ENCODE results near the gene UPK3A. TPM values are rescaled to one million over a fixed set of nuclear protein-coding genes. Genes with fewer than 3 reads are reported as not detected.

Gene UPK3A
- total RNA-seq, 1 donor from 2014 or later, result not detected

- Histone ChIP-seq H3K4me3 (no peak overlapping the region), H3K36me3 (no peaks in the 10 kb centered on the region), H3K27me3 (no peaks in the 10 kb centered on the region), H3K4me1 (no peaks in the 10 kb centered on the region), H3K27ac (no peak overlapping the region), H3K9me3 (no peaks in the 10 kb centered on the region)
- intact Hi-C loops (cut with DNase I), result no loop called here
- no peak for DNase-seq (ENCODE audit: extremely low spot score in 2 of 2)
- no peak for TF ChIP-seq POLR2A (IDR thresholded peaks at IDR 0.05)
Measured at GRCh38 chr22:45298934-45299505, 14.3 kb downstream of the UPK3A start.

DNA sequence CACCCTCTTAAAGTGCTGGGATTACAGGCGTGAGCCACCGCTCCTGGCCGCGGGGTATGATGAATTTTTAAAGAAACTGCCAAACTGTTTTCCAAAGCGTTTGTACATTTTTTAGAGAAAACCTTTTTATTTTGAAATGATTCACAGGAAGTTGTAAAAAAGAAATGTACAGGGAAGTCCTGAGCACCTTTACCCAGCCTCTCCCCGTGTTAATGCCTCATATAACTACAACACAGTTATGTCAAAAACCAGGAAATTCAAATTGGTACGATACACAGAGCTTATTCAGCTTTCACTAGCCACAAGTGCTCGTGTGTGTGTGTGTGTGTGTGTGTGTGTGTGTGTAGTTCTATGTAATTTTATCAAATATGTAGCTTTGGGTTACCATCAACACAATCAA is 18.0 kb downstream of the UPK3A start:
- TF ChIP-seq, protein P1, sequence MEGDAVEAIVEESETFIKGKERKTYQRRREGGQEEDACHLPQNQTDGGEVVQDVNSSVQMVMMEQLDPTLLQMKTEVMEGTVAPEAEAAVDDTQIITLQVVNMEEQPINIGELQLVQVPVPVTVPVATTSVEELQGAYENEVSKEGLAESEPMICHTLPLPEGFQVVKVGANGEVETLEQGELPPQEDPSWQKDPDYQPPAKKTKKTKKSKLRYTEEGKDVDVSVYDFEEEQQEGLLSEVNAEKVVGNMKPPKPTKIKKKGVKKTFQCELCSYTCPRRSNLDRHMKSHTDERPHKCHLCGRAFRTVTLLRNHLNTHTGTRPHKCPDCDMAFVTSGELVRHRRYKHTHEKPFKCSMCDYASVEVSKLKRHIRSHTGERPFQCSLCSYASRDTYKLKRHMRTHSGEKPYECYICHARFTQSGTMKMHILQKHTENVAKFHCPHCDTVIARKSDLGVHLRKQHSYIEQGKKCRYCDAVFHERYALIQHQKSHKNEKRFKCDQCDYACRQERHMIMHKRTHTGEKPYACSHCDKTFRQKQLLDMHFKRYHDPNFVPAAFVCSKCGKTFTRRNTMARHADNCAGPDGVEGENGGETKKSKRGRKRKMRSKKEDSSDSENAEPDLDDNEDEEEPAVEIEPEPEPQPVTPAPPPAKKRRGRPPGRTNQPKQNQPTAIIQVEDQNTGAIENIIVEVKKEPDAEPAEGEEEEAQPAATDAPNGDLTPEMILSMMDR (IDR thresholded peaks at IDR 0.05), result no peak
- no peak for TF ChIP-seq POLR2A (IDR thresholded peaks at IDR 0.05)
- TF ChIP-seq POLR2AphosphoS5 (IDR thresholded peaks at IDR 0.05; ENCODE audit: insufficient read depth in 1 of 2, low read depth in 1 of 2), result no peak
- no peaks in the 10 kb centered on the region for H3K9me3 ChIP-seq
- no peak overlapping the region for H3K4me3 ChIP-seq
- no peaks in the 10 kb centered on the region for H3K27me3 ChIP-seq
- no peaks in the 10 kb centered on the region for H3K36me3 ChIP-seq
- no peaks in the 10 kb centered on the region for H3K4me1 ChIP-seq
- no peak overlapping the region for H3K27ac ChIP-seq
- no peak for DNase-seq (ENCODE audit: extremely low spot score in 2 of 2)
- intact Hi-C loops (cut with DNase I), result no loop called here

- Histone ChIP-seq H3K4me3 (no peak overlapping the region), H3K27me3 (no peaks in the 10 kb centered on the region), H3K27ac (no peak overlapping the region), H3K36me3 (no peaks in the 10 kb centered on the region), H3K4me1 (no peaks in the 10 kb centered on the region), H3K9me3 (no peaks in the 10 kb centered on the region)
- DNase-seq (ENCODE audit: extremely low spot score in 2 of 2), result no peak
- intact Hi-C loops (cut with DNase I), result no loop called here
- TF ChIP-seq POLR2A (IDR thresholded peaks at IDR 0.05), result no peak
- TF ChIP-seq POLR2AphosphoS5 (IDR thresholded peaks at IDR 0.05; ENCODE audit: insufficient read depth in 1 of 2, low read depth in 1 of 2), result no peak
- TF ChIP-seq, protein P1 (IDR thresholded peaks at IDR 0.05), result no peak
Measured at GRCh38 chr22:45303181-45303580, 18.4 kb downstream of the UPK3A start.

DNA sequence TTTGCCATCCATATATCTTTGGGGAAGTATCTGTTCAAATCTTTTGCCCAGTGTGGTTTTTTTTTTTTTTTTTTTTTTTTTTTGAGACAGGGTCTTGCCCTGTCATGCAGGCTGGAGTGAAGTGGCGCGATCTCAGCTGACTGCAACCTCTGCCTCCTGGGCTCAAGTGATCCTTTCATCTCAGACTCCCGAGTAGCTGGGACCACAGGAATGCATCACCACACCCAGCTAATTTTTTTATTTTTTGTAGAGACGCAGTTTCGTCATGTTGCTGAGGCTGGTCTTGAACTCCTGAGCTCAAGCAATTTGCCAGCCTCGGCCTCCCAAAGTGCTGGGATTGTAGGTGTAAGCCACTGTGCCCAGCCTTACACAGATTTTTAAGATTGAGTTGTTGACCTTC is 20.2 kb downstream of the UPK3A start:
- intact Hi-C loops (cut with DNase I), result no loop called here
- H3K9me3 ChIP-seq, result no peaks in the 10 kb centered on the region
- TF ChIP-seq POLR2AphosphoS5 (IDR thresholded peaks at IDR 0.05; ENCODE audit: insufficient read depth in 1 of 2, low read depth in 1 of 2), result no peak
- TF ChIP-seq, protein P1 (IDR thresholded peaks at IDR 0.05), result no peak
- no peak for TF ChIP-seq POLR2A (IDR thresholded peaks at IDR 0.05)
- no peaks in the 10 kb centered on the region for H3K36me3 ChIP-seq
- H3K27ac ChIP-seq, result no peak overlapping the region
- H3K27me3 ChIP-seq, result no peaks in the 10 kb centered on the region
- peaks cover 7% of the 10 kb centered on the region for H3K4me1 ChIP-seq
- H3K4me3 ChIP-seq, result no peak overlapping the region
- DNase-seq (ENCODE audit: extremely low spot score in 2 of 2), result no peak

GRCh38 chr22:45305456-45306075 is 20.8 kb downstream of the UPK3A start:
- no peak overlapping the region for H3K27ac ChIP-seq
- no peaks in the 10 kb centered on the region for H3K36me3 ChIP-seq
- no peaks in the 10 kb centered on the region for H3K27me3 ChIP-seq
- intact Hi-C loops (cut with DNase I), result no loop called here
- H3K4me3 ChIP-seq, result no peak overlapping the region
- no peaks in the 10 kb centered on the region for H3K9me3 ChIP-seq
- TF ChIP-seq POLR2AphosphoS5 (IDR thresholded peaks at IDR 0.05; ENCODE audit: insufficient read depth in 1 of 2, low read depth in 1 of 2) (no peak), POLR2A (IDR thresholded peaks at IDR 0.05) (no peak)
- TF ChIP-seq, protein P1 (IDR thresholded peaks at IDR 0.05), result no peak
- no peak for DNase-seq (ENCODE audit: extremely low spot score in 2 of 2)
- peaks cover 8% of the 10 kb centered on the region for H3K4me1 ChIP-seq
